TTC549 (cell line): ENCODE data around the gene S1PR3.

Source experiments
- FAIRE-seq: peaks from 2 replicates; lab custom pipeline; 2012; peaks lifted over from hg19 to GRCh38; lab: Jason Lieb, UNC

The S1PR3 gene

DNA sequence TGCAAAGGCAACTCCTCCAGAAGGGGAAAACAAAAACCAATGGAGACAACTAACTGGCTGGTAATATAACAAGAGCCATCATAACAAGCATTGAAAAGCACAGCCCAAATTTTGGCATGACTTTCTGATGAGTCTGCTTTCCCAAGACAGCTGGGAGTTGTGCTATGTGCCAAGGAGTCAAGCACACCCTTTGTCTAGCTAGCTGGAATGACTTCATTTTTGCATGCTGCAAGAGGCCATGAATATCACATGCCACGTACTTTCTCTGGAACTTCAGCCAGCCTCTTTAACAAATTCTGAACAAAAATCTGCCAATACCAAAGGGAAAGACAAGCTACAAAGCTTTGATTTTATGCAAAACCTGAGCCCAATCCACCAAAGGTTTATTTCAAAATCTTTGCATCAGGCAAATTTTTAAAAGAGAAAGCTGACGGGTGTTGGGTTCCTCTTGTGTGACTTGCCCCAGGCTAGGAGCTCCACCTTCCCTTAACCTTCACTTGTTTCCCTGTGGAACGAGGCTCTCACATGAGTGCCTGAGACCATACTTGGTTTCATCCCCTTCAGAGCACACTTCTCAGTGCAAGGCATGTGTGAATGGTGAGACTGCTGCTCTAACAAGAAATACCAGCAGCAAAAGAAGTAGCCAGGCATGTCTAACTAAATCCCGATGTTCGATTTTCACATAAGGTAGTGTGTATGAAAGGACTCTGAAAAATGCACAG lies 47.3 kb downstream of the S1PR3 start:
- no peak for FAIRE-seq

DNA sequence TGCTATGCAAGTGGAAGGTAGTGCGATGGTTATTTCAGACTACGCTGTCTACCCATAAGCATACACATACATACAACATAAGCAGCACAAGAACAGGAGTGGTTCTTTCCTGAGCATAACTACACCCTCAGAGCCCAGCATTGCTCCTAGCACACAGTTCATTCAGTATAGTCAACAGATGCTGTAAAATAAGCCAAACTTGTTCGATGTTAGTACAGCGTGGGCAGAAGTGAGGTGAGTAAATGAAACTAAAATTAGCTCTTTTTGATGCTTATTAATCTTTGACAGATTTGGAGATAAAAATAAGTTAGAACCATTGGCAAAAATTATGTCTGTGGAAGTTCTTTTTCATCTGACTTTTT lies 47.8 kb downstream of the S1PR3 start:
- no peak for FAIRE-seq

GRCh38 chr9:89039664-89040063 lies 48.4 kb downstream of the S1PR3 start:
- no peak for FAIRE-seq

- no peak for FAIRE-seq
Measured at GRCh38 chr9:89042984-89043383, 51.7 kb downstream of the S1PR3 start.

DNA sequence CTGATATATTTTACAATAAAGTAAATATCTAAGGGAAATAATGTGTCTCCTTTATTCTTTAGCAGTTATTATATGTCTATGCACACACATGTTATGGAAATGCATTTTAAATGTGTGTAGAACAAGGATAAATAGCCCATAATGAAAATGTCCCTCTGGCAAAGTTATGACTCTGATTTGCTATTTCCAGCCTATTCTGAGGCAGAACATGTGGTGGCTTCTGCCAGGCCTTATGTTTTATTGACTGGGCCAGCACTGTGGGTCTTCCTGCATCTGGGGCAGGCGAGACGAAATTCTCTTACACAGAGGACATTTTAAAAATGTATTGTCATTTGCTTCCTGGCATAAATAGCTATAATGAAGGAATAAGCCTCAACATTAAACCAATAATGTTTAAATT lies 52.8 kb downstream of the S1PR3 start:
- FAIRE-seq = no peak

- no peak for FAIRE-seq
Measured at GRCh38 chr9:89044881-89045280, 53.6 kb downstream of the S1PR3 start.

- FAIRE-seq = no peak
Measured at GRCh38 chr9:89046832-89047231, 55.6 kb downstream of the S1PR3 start.

DNA sequence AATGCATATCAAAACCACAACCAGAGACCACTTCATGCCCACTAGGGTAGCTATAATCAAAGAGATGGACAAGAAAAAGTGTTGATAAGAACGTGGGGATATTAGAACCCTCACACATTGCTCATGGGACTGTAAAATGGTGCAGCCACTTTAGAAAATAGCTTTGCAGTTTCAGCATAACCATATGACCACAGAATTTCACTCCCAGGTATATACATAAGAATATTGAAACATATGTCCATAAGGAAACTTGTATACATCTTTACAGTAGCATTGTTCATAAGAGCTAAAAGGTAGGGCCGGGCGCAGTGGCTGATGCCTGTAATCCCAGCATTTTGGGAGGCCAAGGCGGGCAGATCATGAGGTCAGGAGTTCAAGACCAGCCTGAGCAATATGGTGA lies 56.4 kb downstream of the S1PR3 start:
- no peak for FAIRE-seq

DNA sequence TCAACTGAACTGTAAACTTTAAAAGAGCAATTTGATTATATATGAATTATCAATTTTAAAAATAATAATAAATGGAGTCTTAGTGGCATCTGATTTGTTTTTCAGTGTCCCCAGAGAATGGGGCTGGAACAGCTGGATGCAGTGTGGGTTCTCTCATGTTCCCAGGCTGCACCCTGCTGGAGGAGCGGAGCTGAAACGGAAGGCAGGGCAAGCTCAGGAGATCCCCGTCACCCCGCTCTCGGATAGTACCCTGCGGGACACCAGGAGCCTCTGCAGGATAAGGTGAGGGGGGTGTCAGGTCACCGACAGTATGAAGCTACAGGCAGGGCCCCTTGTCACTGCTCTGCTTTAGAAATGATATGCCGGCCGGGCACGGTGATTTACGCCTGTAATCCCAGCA lies 57.3 kb downstream of the S1PR3 start:
- no peak for FAIRE-seq

DNA sequence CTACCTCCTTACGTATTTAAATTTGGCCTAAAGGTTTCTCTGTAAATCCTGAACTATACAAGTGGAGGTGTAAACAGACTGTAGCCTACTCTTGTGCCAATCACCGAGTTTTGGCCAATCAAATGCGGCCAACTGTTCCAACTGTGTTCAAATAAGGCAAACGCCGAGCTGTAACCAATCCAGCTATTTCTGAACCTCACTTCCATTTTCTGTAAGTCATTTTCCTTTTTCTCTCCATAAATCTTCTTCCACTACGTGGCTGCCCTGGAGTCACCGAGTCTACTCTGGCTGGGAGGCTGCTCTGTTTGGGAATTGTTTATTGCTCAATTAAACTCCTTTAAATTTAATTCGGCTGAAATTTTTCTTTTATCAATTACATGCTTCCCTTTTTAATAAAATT lies 58.4 kb downstream of the S1PR3 start:
- FAIRE-seq = no peak

DNA sequence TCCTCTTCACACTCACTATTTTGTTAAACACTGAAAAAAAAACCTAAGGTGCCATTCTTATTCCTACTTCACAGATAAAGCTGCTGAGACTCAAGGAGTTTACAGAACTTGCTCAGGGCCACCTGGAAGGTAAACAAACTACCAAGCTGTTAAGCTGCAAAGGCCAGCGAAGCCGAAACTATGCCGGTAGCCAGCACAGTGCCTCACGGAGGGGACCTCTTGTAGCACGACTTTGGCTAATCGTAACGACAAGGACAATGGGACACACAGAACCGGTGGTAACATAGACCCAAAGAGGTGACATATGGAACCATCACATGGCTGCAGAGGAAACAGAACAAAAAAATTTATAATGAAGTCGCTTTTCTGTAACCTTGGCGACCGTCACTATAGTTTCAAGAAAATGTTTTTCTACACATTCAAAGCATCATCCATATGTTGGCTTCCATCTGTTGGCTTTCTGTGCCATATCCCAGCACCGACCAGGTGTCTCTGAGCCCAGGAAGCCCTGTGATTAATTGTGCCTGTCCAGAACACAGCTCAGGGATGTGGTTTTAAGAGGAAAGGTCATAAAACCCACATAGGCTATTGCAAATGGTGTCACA lies 60.3 kb downstream of the S1PR3 start:
- no peak for FAIRE-seq

DNA sequence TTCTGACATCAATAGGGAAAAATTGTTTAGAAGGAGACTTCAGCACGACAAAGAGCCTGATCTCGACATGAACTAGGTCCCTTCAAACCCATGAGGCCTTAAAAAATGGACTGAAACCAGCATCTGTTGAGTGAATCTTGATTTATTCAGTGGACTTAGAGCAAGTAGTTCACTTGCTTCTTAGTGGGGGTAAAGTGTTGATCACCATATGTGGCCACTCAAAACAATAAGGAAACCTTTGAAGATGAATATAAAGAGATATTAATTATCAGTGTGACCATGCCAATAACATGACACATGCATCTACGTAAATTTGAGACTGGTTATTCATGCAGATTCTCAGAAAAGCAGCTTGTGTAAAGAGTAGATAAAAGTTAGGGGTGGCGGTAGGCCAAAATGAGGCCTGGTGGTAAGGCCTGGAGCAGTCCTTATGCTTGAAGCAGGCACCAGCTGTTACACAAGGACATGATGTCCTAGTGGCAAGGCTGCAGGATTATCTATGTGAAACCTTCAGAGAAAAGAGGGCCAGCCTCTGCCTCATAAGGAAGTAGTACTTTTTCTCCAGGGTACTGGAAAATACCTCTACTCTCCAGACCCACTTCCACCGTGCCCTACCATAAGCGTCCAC lies 61.3 kb downstream of the S1PR3 start:
- FAIRE-seq = no peak

GRCh38 chr9:89053301-89053700 lies 62.0 kb downstream of the S1PR3 start:
- FAIRE-seq = no peak
